IMR-90 (cell line): ENCODE measurements around the gene AMBRA1.

Experiments used
- BHLHE40 ChIP-seq: fragments of 150-350 bp; IDR thresholded peaks from 2 replicates; pipeline ENCODE4 v1.6.1; 2016; ENCODE audit warnings: mild to moderate bottlenecking, low read depth, low read length
- CEBPB ChIP-seq: IDR thresholded peaks from 2 replicates; pipeline ENCODE4 v1.6.1; 2012; ENCODE audit warnings: low read depth, low read length, improper control_type of control experiment
- MAFK ChIP-seq: IDR thresholded peaks from 2 replicates; pipeline ENCODE4 v1.6.1; 2012; ENCODE audit warnings: low read depth, low read length, improper control_type of control experiment
- POLR2A ChIP-seq: IDR thresholded peaks from 2 replicates; pipeline ENCODE4 v1.6.1; 2012; ENCODE audit warnings: mild to moderate bottlenecking, low read depth, low read length
- TF ChIP-seq, protein P1 (sequence below): conservative IDR thresholded peaks from 2 replicates; pipeline ENCODE4 v1.5.1; 2012; ENCODE audit warnings: mild to moderate bottlenecking, low read depth, low read length, improper control_type of control experiment

DNA sequence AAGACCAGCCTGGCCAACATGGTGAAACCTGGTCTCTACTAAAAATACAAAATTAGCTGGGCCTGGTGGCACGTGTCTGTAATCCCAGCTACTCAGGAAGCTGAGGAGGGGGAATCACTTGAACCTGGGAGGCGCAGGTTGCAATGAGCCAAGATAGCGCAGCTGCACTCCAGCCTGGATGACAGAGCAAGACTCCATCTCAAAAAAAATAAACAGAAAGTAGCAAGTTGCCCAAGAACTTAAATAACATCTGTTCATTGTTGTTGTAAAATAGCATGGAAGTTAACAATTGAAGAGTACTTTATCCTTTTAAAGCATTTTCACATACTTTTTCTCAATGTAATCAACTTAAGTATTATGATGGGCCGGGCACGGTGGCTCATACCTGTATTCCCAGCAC lies 5.7 kb downstream of the AMBRA1 start:
- TF ChIP-seq POLR2A = no peak
- TF ChIP-seq, protein P1, sequence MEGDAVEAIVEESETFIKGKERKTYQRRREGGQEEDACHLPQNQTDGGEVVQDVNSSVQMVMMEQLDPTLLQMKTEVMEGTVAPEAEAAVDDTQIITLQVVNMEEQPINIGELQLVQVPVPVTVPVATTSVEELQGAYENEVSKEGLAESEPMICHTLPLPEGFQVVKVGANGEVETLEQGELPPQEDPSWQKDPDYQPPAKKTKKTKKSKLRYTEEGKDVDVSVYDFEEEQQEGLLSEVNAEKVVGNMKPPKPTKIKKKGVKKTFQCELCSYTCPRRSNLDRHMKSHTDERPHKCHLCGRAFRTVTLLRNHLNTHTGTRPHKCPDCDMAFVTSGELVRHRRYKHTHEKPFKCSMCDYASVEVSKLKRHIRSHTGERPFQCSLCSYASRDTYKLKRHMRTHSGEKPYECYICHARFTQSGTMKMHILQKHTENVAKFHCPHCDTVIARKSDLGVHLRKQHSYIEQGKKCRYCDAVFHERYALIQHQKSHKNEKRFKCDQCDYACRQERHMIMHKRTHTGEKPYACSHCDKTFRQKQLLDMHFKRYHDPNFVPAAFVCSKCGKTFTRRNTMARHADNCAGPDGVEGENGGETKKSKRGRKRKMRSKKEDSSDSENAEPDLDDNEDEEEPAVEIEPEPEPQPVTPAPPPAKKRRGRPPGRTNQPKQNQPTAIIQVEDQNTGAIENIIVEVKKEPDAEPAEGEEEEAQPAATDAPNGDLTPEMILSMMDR = no peak
- TF ChIP-seq CEBPB = peak; percentile 53; the same call in 1 of the 2 replicates
- no peak for TF ChIP-seq MAFK
- no peak for TF ChIP-seq BHLHE40
